Smooth muscle cell (in vitro differentiated cells): ENCODE results near the gene SH3GLB2. TPM values are rescaled to one million over a fixed set of nuclear protein-coding genes. Genes with fewer than 3 reads are reported as not detected.
A peak's percentile ranks its signal among the peaks of the same experiment; 100 is the strongest.

Experiments used
- DNase-seq: peaks from one replicate; lab custom pipeline; 2025; ENCODE audit not compliant: unreplicated experiment; lab: John Stamatoyannopoulos, UW
- H2AFZ ChIP-seq: fragments of 200-600 bp; sonication (generic); 2 replicates; pipeline ENCODE4 v1.6.0; 2016; ENCODE audit warnings: antibody characterized with exemption, low read depth, mild to moderate bottlenecking
- H3F3A ChIP-seq: fragments of 200-600 bp; sonication (generic); 2 replicates; pipeline ENCODE4 v1.6.0; 2017; ENCODE audit warnings: antibody characterized with exemption, low read depth
- H3K27ac ChIP-seq: fragments of 200-600 bp; sonication (generic); 2 replicates; pipeline ENCODE4 v1.5.1; 2016; ENCODE audit warnings: low read depth, mild to moderate bottlenecking
- H3K27me3 ChIP-seq: fragments of 200-600 bp; sonication (generic); 2 replicates; pipeline ENCODE4 v1.6.1; 2016; ENCODE audit warnings: low read depth, mild to moderate bottlenecking
- H3K36me3 ChIP-seq: fragments of 200-600 bp; sonication (generic); 2 replicates; pipeline ENCODE4 v1.5.1; 2016; ENCODE audit warnings: low read depth
- H3K4me1 ChIP-seq: fragments of 200-600 bp; sonication (generic); 2 replicates; pipeline ENCODE4 v1.5.1; 2016; ENCODE audit warnings: low read depth
- H3K4me2 ChIP-seq: fragments of 200-600 bp; sonication (generic); 2 replicates; pipeline ENCODE4 v1.6.0; 2016; ENCODE audit warnings: mild to moderate bottlenecking
- H3K4me3 ChIP-seq: fragments of 200-600 bp; sonication (generic); 2 replicates; pipeline ENCODE4 v1.5.1; 2016; ENCODE audit warnings: mild to moderate bottlenecking
- H3K79me2 ChIP-seq: fragments of 200-600 bp; sonication (generic); 2 replicates; pipeline ENCODE4 v1.6.0; 2016; ENCODE audit warnings: low read depth, mild to moderate bottlenecking
- H3K9ac ChIP-seq: fragments of 200-600 bp; sonication (generic); 2 replicates; pipeline ENCODE4 v1.6.0; 2016; ENCODE audit warnings: low read depth
- H3K9me3 ChIP-seq: fragments of 200-600 bp; sonication (generic); replicated peaks from 2 replicates; pipeline ENCODE4 v1.5.1; 2016; ENCODE audit warnings: low read depth
- H4K20me1 ChIP-seq: fragments of 200-600 bp; sonication (generic); 2 replicates; pipeline ENCODE4 v1.6.0; 2016; ENCODE audit warnings: low read depth
- WGBS: methylation state at CpG from one replicate; pipeline ENCODE4 v1.1.7; 2016; ENCODE audit warnings: low lambda C conversion rate; 5-methylcytosine and 5-hydroxymethylcytosine counted together
- polyA plus RNA-seq: library from polyadenylated mRNA; unstranded; fragments of >200 nt; fragmentation: Nextera tagmentation; extraction: Ambion mirVana; gene quantifications from 2 replicates; pipeline ENCODE4 v1.2.1, GENCODE V29; 2016
- total RNA-seq: library from RNA; depleted of rRNA; stranded (reverse); fragments of >200 nt; gene quantifications from 2 replicates; pipeline ENCODE4 v1.2.3, GENCODE V29; 2014
- TF ChIP-seq, protein P1 (sequence below): fragments of 200-600 bp; sonication (generic); IDR thresholded peaks from 2 replicates; pipeline ENCODE4 v1.5.1; 2017; ENCODE audit warnings: borderline replicate concordance, mild to moderate bottlenecking, antibody characterized with exemption; ENCODE audit not compliant: insufficient read depth, poor library complexity, severe bottlenecking

SH3GLB2 gene
- total and polyA plus RNA-seq, 2 experiments from 2014 or later: 31.9 to 44.8 TPM

DNA sequence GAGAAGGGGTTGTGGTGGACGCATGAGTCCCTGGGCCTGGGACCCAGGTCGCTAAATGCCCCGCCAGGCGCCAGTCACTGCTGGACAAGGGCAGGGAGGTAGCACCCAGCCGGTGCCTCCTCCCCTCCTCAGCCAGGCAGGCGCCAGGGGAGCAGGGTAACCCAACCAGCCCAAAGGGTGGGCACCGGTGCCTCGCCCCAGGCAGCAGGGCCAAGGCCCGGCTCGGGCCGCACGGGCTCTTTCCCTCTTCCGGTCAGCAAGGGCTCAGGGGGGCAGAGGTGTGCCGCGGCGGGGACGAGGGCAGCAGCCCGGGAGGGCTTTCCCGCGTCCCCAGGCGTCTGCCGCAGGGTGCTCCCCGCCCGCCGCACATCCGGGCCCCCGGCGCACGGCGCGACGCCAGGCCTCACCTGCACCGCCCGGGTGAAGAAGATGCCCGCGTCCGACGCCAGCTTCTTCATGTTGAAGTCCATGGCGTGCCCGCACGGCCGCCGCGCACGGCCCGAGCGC lies 393 bp downstream of the SH3GLB2 start:
- Histone ChIP-seq H4K20me1 (peaks cover 8% of the 10 kb centered on the region), H3K4me2 (peak overlapping the region; percentile 94), H3K36me3 (no peaks in the 10 kb centered on the region), H3K4me3 (peak overlapping the region; percentile 59), H3K4me1 (peaks cover 11% of the 10 kb centered on the region), H3K9ac (peak overlapping the region; percentile 39), H2AFZ (peak overlapping the region; percentile 77), H3K27me3 (no peaks in the 10 kb centered on the region), H3K27ac (peak overlapping the region; percentile 24), H3F3A (no peaks in the 10 kb centered on the region), H3K79me2 (peaks cover 11% of the 10 kb centered on the region), H3K9me3 (no peaks in the 10 kb centered on the region)
- TF ChIP-seq, protein P1, sequence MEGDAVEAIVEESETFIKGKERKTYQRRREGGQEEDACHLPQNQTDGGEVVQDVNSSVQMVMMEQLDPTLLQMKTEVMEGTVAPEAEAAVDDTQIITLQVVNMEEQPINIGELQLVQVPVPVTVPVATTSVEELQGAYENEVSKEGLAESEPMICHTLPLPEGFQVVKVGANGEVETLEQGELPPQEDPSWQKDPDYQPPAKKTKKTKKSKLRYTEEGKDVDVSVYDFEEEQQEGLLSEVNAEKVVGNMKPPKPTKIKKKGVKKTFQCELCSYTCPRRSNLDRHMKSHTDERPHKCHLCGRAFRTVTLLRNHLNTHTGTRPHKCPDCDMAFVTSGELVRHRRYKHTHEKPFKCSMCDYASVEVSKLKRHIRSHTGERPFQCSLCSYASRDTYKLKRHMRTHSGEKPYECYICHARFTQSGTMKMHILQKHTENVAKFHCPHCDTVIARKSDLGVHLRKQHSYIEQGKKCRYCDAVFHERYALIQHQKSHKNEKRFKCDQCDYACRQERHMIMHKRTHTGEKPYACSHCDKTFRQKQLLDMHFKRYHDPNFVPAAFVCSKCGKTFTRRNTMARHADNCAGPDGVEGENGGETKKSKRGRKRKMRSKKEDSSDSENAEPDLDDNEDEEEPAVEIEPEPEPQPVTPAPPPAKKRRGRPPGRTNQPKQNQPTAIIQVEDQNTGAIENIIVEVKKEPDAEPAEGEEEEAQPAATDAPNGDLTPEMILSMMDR: no peak
- 5% methylated on average over 27 of the region's 47 CpGs for WGBS
- no peak for DNase-seq

DNA sequence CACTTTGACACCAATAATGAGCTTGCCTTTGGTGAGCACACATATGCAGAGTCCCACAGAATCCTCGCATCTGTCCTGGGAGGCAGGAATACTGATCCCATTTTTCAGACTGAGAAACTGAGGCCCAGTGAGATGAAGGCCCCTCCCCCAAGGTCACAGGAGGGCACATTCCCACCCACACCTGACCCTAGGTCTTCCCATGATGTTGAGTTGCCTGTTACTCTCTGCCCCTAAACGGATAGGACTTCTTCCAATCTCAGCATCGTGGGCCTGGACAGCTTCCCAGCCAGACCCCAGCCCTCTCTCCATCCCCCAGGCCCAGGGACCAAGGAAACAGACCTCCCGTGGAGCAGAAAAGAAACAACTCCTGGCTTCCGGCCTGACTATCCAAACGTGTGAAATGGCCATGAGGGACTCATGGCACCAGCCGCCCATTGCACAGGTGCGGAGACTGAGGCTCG lies 877 bp downstream of the SH3GLB2 start:
- Histone ChIP-seq H3K4me1 (peaks cover 11% of the 10 kb centered on the region), H3K4me2 (peak overlapping the region; percentile 94), H4K20me1 (peaks cover 12% of the 10 kb centered on the region), H3K9ac (peak overlapping the region; percentile 39), H3K36me3 (no peaks in the 10 kb centered on the region), H3K27ac (peak overlapping the region; percentile 24), H3K4me3 (peak overlapping the region; percentile 59), H3F3A (no peaks in the 10 kb centered on the region), H3K9me3 (no peaks in the 10 kb centered on the region), H3K27me3 (no peaks in the 10 kb centered on the region), H3K79me2 (peaks cover 11% of the 10 kb centered on the region), H2AFZ (peak overlapping the region; percentile 77)
- TF ChIP-seq, protein P1: no peak
- WGBS: 45% methylated on average over 9 of the region's 9 CpGs
- no peak for DNase-seq

DNA sequence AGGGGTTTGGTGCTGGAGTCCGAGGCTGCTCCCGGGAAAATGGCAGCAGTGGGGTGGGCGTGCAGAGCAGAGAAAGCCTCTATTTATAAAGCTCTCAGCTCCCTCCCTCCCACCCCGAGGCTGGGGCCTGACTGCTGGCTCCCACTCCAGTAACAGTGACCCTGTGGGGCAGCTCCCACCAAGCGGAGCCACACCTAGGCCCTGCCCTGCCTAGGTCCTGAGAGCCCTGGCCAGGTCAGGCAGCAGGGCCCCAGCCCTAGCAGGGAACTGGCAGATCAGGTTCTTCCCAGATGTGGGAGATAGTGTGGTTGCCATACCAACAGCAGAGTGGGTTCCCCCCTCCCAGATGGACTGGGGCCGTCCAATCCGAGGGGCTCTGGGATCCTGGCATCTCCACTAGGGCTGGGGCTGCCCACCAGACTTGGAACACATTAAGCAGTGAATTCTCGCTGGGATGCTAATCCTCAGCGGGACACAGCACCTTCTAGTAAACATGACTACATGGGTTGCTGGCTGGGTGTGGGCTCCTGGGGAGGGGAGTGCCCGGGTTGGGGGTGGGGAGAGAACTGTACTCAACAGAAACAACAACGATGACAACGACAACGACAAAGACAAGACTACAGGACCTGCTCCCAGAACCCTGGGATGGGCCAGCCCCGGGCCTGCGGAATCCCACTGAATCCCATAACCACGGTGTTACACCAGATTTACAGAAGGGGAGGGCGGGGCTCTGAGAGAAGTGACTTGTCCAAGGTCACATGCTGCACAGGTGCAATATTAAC lies 1.5 kb downstream of the SH3GLB2 start:
- H3K4me3 ChIP-seq: peak overlapping the region; percentile 59

More for the DNA sequence above, 1.5 kb downstream of the SH3GLB2 start:
- Histone ChIP-seq H3K27me3 (no peaks in the 10 kb centered on the region), H3K9ac (peak overlapping the region; percentile 28), H3K4me2 (peak overlapping the region; percentile 94), H3K27ac (peak overlapping the region; percentile 38), H3K79me2 (peaks cover 11% of the 10 kb centered on the region), H3F3A (no peaks in the 10 kb centered on the region), H3K9me3 (no peaks in the 10 kb centered on the region), H4K20me1 (peaks cover 12% of the 10 kb centered on the region), H2AFZ (no peak overlapping the region), H3K4me1 (peaks cover 11% of the 10 kb centered on the region), H3K36me3 (no peaks in the 10 kb centered on the region)
- TF ChIP-seq, protein P1: no peak
- DNase-seq: no peak
- 38% methylated on average over 14 of the region's 17 CpGs for WGBS
